D721Med (cell line): ENCODE measurements around the gene RPS19BP1.
"Not testable (repeated sequence)": the region's sequence is repeated elsewhere in the genome, so short reads cannot be mapped to it uniquely, and the experiment has no call there.

Experiments
- DNase-seq: peaks from one replicate; pipeline ENCODE4 v3.0.0; 2011; ENCODE audit warnings: low spot score; ENCODE audit not compliant: insufficient read length
- FAIRE-seq: peaks from 2 replicates; lab custom pipeline; 2011; peaks lifted over from hg19 to GRCh38; lab: Jason Lieb, UNC
- CTCF ChIP-seq: IDR thresholded peaks from 2 replicates; pipeline ENCODE4 v1.5.1; 2012; ENCODE audit warnings: mild to moderate bottlenecking, control low read depth; ENCODE audit not compliant: insufficient read depth; ENCODE audit errors: missing control alignments

The RPS19BP1 gene

GRCh38 chr22:39524089-39524752 is 8.3 kb downstream of the RPS19BP1 start:
- TF ChIP-seq CTCF: no peak
- FAIRE-seq (no peak), DNase-seq (no peak)

GRCh38 chr22:39522567-39523300 is 9.8 kb downstream of the RPS19BP1 start:
- no peak for TF ChIP-seq CTCF
- DNase-seq (no peak), FAIRE-seq (no peak)

- not testable (repeated sequence) for DNase-seq
Measured at GRCh38 chr22:39522091-39522490, 10.5 kb downstream of the RPS19BP1 start.

GRCh38 chr22:39521106-39521885 is 11.3 kb downstream of the RPS19BP1 start:
- not testable (repeated sequence) for FAIRE-seq, DNase-seq

More at GRCh38 chr22:39522091-39522490, 10.5 kb downstream of the RPS19BP1 start:
- FAIRE-seq: not testable (repeated sequence)

- FAIRE-seq (no peak), DNase-seq (no peak)
- no peak for TF ChIP-seq CTCF
Measured at GRCh38 chr22:39520226-39521105, 12.1 kb downstream of the RPS19BP1 start, which contains the start of gene ATF4. ATF4 (plus strand) TSS chr22:39520562; CDS start chr22:39521446, 884 bp downstream.

- TF ChIP-seq CTCF: no peak
- DNase-seq: peak; percentile 77
- FAIRE-seq: no peak
Measured at GRCh38 chr22:39519681-39520225, 12.8 kb downstream of the RPS19BP1 start.

GRCh38 chr22:39518996-39519680 is 13.4 kb downstream of the RPS19BP1 start:
- no peak for TF ChIP-seq CTCF
- FAIRE-seq (no peak), DNase-seq (no peak)
